ENCODE measurements around the gene NDUFV3.

GRCh38 chr21:42878678-42878992, 14.5 kb upstream of the NDUFV3 start:
- no peak for TF ChIP-seq CTCF (tag by site-specific recombination; IDR thresholded peaks at IDR 0.05)
- TF ChIP-seq SP7 (tag by site-specific recombination; IDR thresholded peaks at IDR 0.05): no peak
- TF ChIP-seq ZNF121 (tag by site-specific recombination; IDR thresholded peaks at IDR 0.05): no peak
- no peak for TF ChIP-seq REST (tag by site-specific recombination; IDR thresholded peaks at IDR 0.05)
- no peak for TF ChIP-seq ZNF670 (tag by site-specific recombination; IDR thresholded peaks at IDR 0.05; ENCODE audit: low read depth)
- no peak for TF ChIP-seq ZBTB20 (tag by site-specific recombination; IDR thresholded peaks at IDR 0.05)
- 0 out of 2 replicates have a peak, but pooled peaks have one; percentile 8 for TF ChIP-seq BCL11A (tag by site-specific recombination; IDR thresholded peaks at IDR 0.05; ENCODE audit: low read depth)
- no peak for TF ChIP-seq ZFP3 (tag by site-specific recombination; IDR thresholded peaks at IDR 0.05; ENCODE audit: low read depth)
- TF ChIP-seq KLF9 (tag by site-specific recombination; IDR thresholded peaks at IDR 0.05; ENCODE audit: low read depth): no peak
- no peak for TF ChIP-seq ZNF280C (tag by site-specific recombination; IDR thresholded peaks at IDR 0.05)
